ENCODE measurements around the gene ACOT13. TPM values are rescaled to one million over a fixed set of nuclear protein-coding genes. Genes with fewer than 3 reads are reported as not detected.

Gene ACOT13
- total and polyA plus RNA-seq, 2 of the 8 experiments (the other 6 are each of a cell fraction or from before 2014, with no cell fraction given): 27.6 to 40.6 TPM

DNA sequence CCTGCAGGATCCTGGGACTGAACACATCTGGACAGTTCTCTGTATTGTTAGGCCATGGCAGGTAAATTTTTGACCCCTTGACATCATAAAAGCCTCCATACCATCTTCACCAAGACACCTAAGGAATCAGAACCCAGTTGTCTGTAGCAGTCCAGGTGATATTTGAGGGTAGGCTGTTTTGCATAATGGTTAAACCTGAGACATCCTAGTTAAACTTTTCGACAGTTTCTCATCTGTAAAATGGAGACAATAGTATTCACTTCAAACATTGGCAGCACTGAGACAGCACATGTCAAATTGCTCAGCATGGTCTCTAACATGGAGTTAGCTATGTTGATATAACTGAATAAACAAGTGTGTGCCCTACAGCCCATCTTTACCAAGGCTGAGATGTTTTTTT lies 27.3 kb downstream of the ACOT13 start:
- Histone ChIP-seq H2AK5ac (ENCODE audit: low read depth, low read length) (no peak overlapping the region), H3K4me2 (ENCODE audit: insufficient read depth in 1 of 2, low read depth in 2 of 2, low read length in 2 of 2) (no peak overlapping the region), H3K14ac (ENCODE audit: insufficient read length) (no peak overlapping the region), H2BK5ac (ENCODE audit: low read depth, low read length) (no peak overlapping the region), H4K5ac (ENCODE audit: insufficient read length, low read depth, low read length) (no peak overlapping the region), H3K27ac (ENCODE audit: low read depth, low read length) (no peak overlapping the region), H2BK15ac (ENCODE audit: low read length) (no peak overlapping the region), H3K36me3 (ENCODE audit: control insufficient read depth in 2 of 4, insufficient read depth in 4 of 4, low read length in 3 of 4) (peaks cover 0 to 11% (median 5%) of the 10 kb centered on the region in 4 experiments; a peak in 3 of 8 replicates), H2AFZ (ENCODE audit: low read length) (no peak overlapping the region), H4K8ac (ENCODE audit: extremely low read depth, insufficient read depth, low read length) (no peak overlapping the region), H3K23ac (ENCODE audit: insufficient read length) (no peak overlapping the region), H4K20me1 (replicated peaks in 1 of 2; ENCODE audit: control insufficient read depth in 1 of 2, insufficient read depth in 2 of 2, low read length in 2 of 2) (no peaks in the 10 kb centered on the region), H3K9me3 (ENCODE audit: insufficient read depth in 2 of 2, low read depth in 1 of 2, low read length in 1 of 2) (no peaks in the 10 kb centered on the region), H3K4ac (replicated peaks; ENCODE audit: insufficient read length, low read depth, low read length) (no peak overlapping the region), H3K56ac (replicated peaks; ENCODE audit: insufficient read length, low read depth, low read length) (no peak overlapping the region), H2BK120ac (replicated peaks; ENCODE audit: low read depth, low read length) (no peak overlapping the region), H2BK20ac (ENCODE audit: low read length) (no peak overlapping the region), H3K23me2 (ENCODE audit: low read depth, low read length) (no peaks in the 10 kb centered on the region), H3K18ac (ENCODE audit: extremely low read depth, low read length) (no peak overlapping the region), H3K27me3 (replicated peaks in 1 of 4; ENCODE audit: control insufficient read depth in 3 of 4, extremely low read depth in 1 of 4, insufficient read depth in 3 of 4, low read length in 3 of 4) (no peaks in the 10 kb centered on the region), H4K91ac (replicated peaks; ENCODE audit: insufficient read length, low read length) (no peak overlapping the region), H3K4me1 (replicated peaks in 1 of 4; ENCODE audit: control insufficient read depth in 3 of 4, insufficient read depth in 4 of 4, low read length in 3 of 4) (no peaks in the 10 kb centered on the region), H3K9ac (replicated peaks in 1 of 4; ENCODE audit: extremely low read depth in 1 of 4, low read depth in 3 of 4, low read length in 3 of 4) (no peak overlapping the region), H2BK12ac (ENCODE audit: low read depth, low read length) (no peak overlapping the region), H3K79me1 (ENCODE audit: low read depth, low read length) (no peaks in the 10 kb centered on the region), H3K4me3 (ENCODE audit: extremely low read depth in 1 of 4, insufficient read depth in 2 of 4, low read depth in 3 of 4, low read length in 4 of 4) (no peak overlapping the region), H3K79me2 (ENCODE audit: control insufficient read depth in 1 of 2, insufficient read depth in 2 of 2, low read length in 2 of 2) (no peaks in the 10 kb centered on the region)
- CTCF ChIA-PET (ENCODE audit: partially characterized antibody): interaction anchor here (0.8 to 3.7 kb wide), 11 partner anchors 10 to 418 kb away, joined by 3 to 23 read pairs (median 4); partner anchors contain the start of gene KIAA0319
- FAIRE-seq (no peak), DNase-seq (ENCODE audit: low read depth in 1 of 2, low spot score in 2 of 2) (no peak)
- TF ChIP-seq, protein P1, sequence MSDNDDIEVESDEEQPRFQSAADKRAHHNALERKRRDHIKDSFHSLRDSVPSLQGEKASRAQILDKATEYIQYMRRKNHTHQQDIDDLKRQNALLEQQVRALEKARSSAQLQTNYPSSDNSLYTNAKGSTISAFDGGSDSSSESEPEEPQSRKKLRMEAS (IDR thresholded peaks at IDR 0.05): no peak
- TF ChIP-seq SIN3A (conservative IDR thresholded peaks at IDR 0.05 in 1 of 2, IDR thresholded peaks at IDR 0.05 in 1 of 2; ENCODE audit: low read depth in 1 of 2, low read length in 2 of 2) (no peak), GABPA (IDR thresholded peaks at IDR 0.05; ENCODE audit: borderline replicate concordance, insufficient read depth, low read length) (no peak), TCF12 (IDR thresholded peaks at IDR 0.05; ENCODE audit: low read depth, low read length) (no peak), KDM1A (IDR thresholded peaks at IDR 0.05; ENCODE audit: borderline replicate concordance, low read length) (no peak)
- TF ChIP-seq, protein P2, sequence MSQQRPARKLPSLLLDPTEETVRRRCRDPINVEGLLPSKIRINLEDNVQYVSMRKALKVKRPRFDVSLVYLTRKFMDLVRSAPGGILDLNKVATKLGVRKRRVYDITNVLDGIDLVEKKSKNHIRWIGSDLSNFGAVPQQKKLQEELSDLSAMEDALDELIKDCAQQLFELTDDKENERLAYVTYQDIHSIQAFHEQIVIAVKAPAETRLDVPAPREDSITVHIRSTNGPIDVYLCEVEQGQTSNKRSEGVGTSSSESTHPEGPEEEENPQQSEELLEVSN (IDR thresholded peaks at IDR 0.05): no peak
- POLR2A ChIA-PET (ENCODE audit: partially characterized antibody): interaction anchor here (0.8 to 1.1 kb wide), 2 partner anchors 110 to 112 kb away, joined by 3 to 4 read pairs; no protein-coding TSS in a partner anchor
- WGBS, 2 experiments (ENCODE audit: extremely low coverage in 1 of 2, insufficient coverage in 1 of 2, insufficient read length in 1 of 2, insufficient replicate concordance in 2 of 2, low coverage in 1 of 2, low lambda C conversion rate in 2 of 2, missing lambda C conversion rate in 1 of 2): 91% methylated on average over 1 of the region's 1 CpG; no CpG with 5 or more reads in 1 of the 2 experiments
